SK-N-SH (cell line): Measurements from ENCODE around the gene CCN6. TPM values are rescaled to one million over a fixed set of nuclear protein-coding genes. Genes with fewer than 3 reads are reported as not detected.

Source experiments
- CTCF ChIA-PET: fragments of 300-600, 350-600 bp; formaldehyde crosslinking; extraction: SDS; loops from one replicate; lab custom pipeline; 2021; lab: Yijun Ruan, JAX
- POLR2A ChIA-PET: fragments of 350-600 bp; sonication (Branson Sonifier 250); formaldehyde crosslinking; extraction: SDS; loops from one replicate; lab custom pipeline; 2020; ENCODE audit warnings: antibody characterized with exemption, inconsistent platforms; lab: Yijun Ruan, JAX
- DNase-seq: peaks from one replicate; pipeline ENCODE4 v3.0.0; 2012
- H2AFZ ChIP-seq: fragments of 200-600 bp; sonication (generic); 2 replicates; pipeline ENCODE4 v1.8.1; 2016; ENCODE audit warnings: antibody characterized with exemption, mild to moderate bottlenecking, low read depth
- H3F3A ChIP-seq: fragments of 200-600 bp; sonication (generic); replicated peaks from 2 replicates; pipeline ENCODE3; 2016; ENCODE audit warnings: antibody characterized with exemption, mild to moderate bottlenecking; ENCODE audit not compliant: insufficient read depth
- H3K27ac ChIP-seq, 2 experiments: fragments of 200-500 bp in 1 of 2; fragments of 200-600 bp in 1 of 2; sonication (Bioruptor generic) in 1 of 2; sonication (generic), shearing (Covaris generic) in 1 of 2; 2 replicates each; pipeline versions ENCODE4 v1.5.1 to v1.6.1; 2014 to 2016; ENCODE audit warnings: low read depth in 2 of 2, inconsistent platforms in 1 of 2, low read length in 1 of 2, mild to moderate bottlenecking in 1 of 2, mixed read lengths in 1 of 2
- H3K27me3 ChIP-seq: fragments of 200-600 bp; sonication (generic), shearing (Covaris generic); 2 replicates; pipeline ENCODE4 v1.6.1; 2016; ENCODE audit warnings: mixed run types; ENCODE audit not compliant: insufficient read depth
- H3K36me3 ChIP-seq, 2 experiments: fragments of 200-500 bp in 1 of 2; fragments of 200-600 bp in 1 of 2; sonication (Bioruptor generic) in 1 of 2; sonication (generic) in 1 of 2; replicated peaks in 1 of 2; 2 replicates each; pipeline versions ENCODE3 to v1.5.1; 2014 to 2016; ENCODE audit warnings: low read length in 1 of 2, mild to moderate bottlenecking in 1 of 2; ENCODE audit not compliant: insufficient read depth in 2 of 2, control insufficient read depth in 1 of 2
- H3K4me1 ChIP-seq, 2 experiments: fragments of 200-500 bp in 1 of 2; fragments of 200-600 bp in 1 of 2; sonication (Bioruptor generic) in 1 of 2; sonication (generic), shearing (Covaris generic) in 1 of 2; 2 replicates each; pipeline versions ENCODE4 v1.5.1 to v1.6.1; 2014 to 2016; ENCODE audit warnings: low read depth in 1 of 2, low read length in 1 of 2, mixed run types in 1 of 2; ENCODE audit not compliant: insufficient read depth in 2 of 2, control insufficient read depth in 1 of 2
- H3K4me2 ChIP-seq: fragments of 200-600 bp; sonication (generic), shearing (Covaris generic); 2 replicates; pipeline ENCODE4 v1.6.1; 2017; ENCODE audit warnings: mixed run types
- H3K4me3 ChIP-seq, 2 experiments: fragments of 200-500 bp in 1 of 2; fragments of 200-600 bp in 1 of 2; sonication (Bioruptor generic) in 1 of 2; sonication (generic), shearing (Covaris generic) in 1 of 2; 2 replicates each; pipeline versions ENCODE4 v1.5.1 to v1.8.1; 2014 to 2016; ENCODE audit warnings: low read depth in 2 of 2, inconsistent platforms in 1 of 2, low read length in 1 of 2, mild to moderate bottlenecking in 1 of 2, mixed read lengths in 1 of 2, moderate library complexity in 1 of 2
- H3K79me2 ChIP-seq: fragments of 200-600 bp; sonication (generic); 2 replicates; pipeline ENCODE4 v1.8.1; 2017; ENCODE audit warnings: mild to moderate bottlenecking; ENCODE audit not compliant: insufficient read depth
- H3K9ac ChIP-seq: fragments of 200-600 bp; sonication (generic); 2 replicates; pipeline ENCODE4 v1.6.1; 2017; ENCODE audit warnings: mixed run types
- H3K9me2 ChIP-seq: fragments of 200-600 bp; sonication (generic); 2 replicates; pipeline ENCODE4 v1.6.1; 2017; ENCODE audit warnings: mixed run types
- H3K9me3 ChIP-seq: fragments of 200-600 bp; sonication (generic); 2 replicates; pipeline ENCODE4 v1.6.1; 2017; ENCODE audit warnings: mixed run types, mild to moderate bottlenecking, moderate library complexity
- H4K20me1 ChIP-seq: fragments of 200-600 bp; sonication (generic); 2 replicates; pipeline ENCODE4 v1.6.1; 2017; ENCODE audit warnings: mild to moderate bottlenecking, mixed run types; ENCODE audit not compliant: insufficient read depth
- ELF1 ChIP-seq: IDR thresholded peaks from 2 replicates; pipeline ENCODE4 v1.4.0; 2012
- EP300 ChIP-seq, 2 experiments: IDR thresholded peaks; 2 replicates each; pipeline versions ENCODE4 v1.4.0 to v1.6.1; 2012; ENCODE audit warnings: borderline replicate concordance in 1 of 2, low read depth in 1 of 2, low read length in 1 of 2
- EZH2phosphoT487 ChIP-seq: fragments of 200-600 bp; sonication (generic); IDR thresholded peaks from 2 replicates; pipeline ENCODE4 v1.6.1; 2017; ENCODE audit warnings: low read depth, mixed run types, mild to moderate bottlenecking, antibody characterized with exemption, moderate library complexity, borderline replicate concordance
- FOXJ3 ChIP-seq: sonication (generic); formaldehyde crosslinking; IDR thresholded peaks from 2 replicates; pipeline ENCODE4 v1.5.1; 2020; ENCODE audit warnings: mild to moderate bottlenecking, missing genetic modification reagents
- FOXM1 ChIP-seq: IDR thresholded peaks from 2 replicates; pipeline ENCODE4 v1.4.0; 2012; ENCODE audit warnings: low read depth, mild to moderate bottlenecking
- GATA2 ChIP-seq: sonication (generic); formaldehyde crosslinking; IDR thresholded peaks from 2 replicates; pipeline ENCODE4 v1.5.0; 2020; ENCODE audit warnings: mild to moderate bottlenecking, missing genetic modification reagents
- MXI1 ChIP-seq: IDR thresholded peaks from 2 replicates; pipeline ENCODE4 v1.6.1; 2012; ENCODE audit warnings: mild to moderate bottlenecking, low read depth, low read length, improper control_type of control experiment
- NFIC ChIP-seq: IDR thresholded peaks from 2 replicates; pipeline ENCODE4 v1.4.0; 2012; ENCODE audit warnings: borderline replicate concordance
- NRF1 ChIP-seq: IDR thresholded peaks from 2 replicates; pipeline ENCODE4 v1.6.1; 2012; ENCODE audit warnings: low read depth, mild to moderate bottlenecking, low read length
- RAD21 ChIP-seq: IDR thresholded peaks from 2 replicates; pipeline ENCODE4 v1.6.1; 2012; ENCODE audit warnings: mild to moderate bottlenecking, low read length
- RFX5 ChIP-seq: IDR thresholded peaks from 2 replicates; pipeline ENCODE4 v1.6.1; 2012; ENCODE audit warnings: mild to moderate bottlenecking, improper control_type of control experiment, low read length
- SIN3A ChIP-seq: IDR thresholded peaks from 2 replicates; pipeline ENCODE4 v1.6.1; 2012; ENCODE audit warnings: low read depth, mild to moderate bottlenecking, low read length, moderate library complexity, borderline replicate concordance
- SMC3 ChIP-seq: IDR thresholded peaks from 2 replicates; pipeline ENCODE4 v1.6.1; 2012; ENCODE audit warnings: low read depth, low read length, improper control_type of control experiment
- TAF1 ChIP-seq: IDR thresholded peaks from 2 replicates; pipeline ENCODE4 v1.6.1; 2012; ENCODE audit warnings: low read depth, mild to moderate bottlenecking, low read length, moderate library complexity, borderline replicate concordance
- TEAD4 ChIP-seq: IDR thresholded peaks from 2 replicates; pipeline ENCODE4 v1.4.0; 2012; ENCODE audit warnings: mild to moderate bottlenecking, borderline replicate concordance; ENCODE audit not compliant: insufficient read depth
- YY1 ChIP-seq: IDR thresholded peaks from 2 replicates; pipeline ENCODE4 v1.4.0; 2012; ENCODE audit warnings: low read depth, mild to moderate bottlenecking
- whole genome bisulfite sequencing: methylation state at CpG from one replicate; pipeline ENCODE4 v1.1.6; 2017; ENCODE audit warnings: low lambda C conversion rate; 5-methylcytosine and 5-hydroxymethylcytosine counted together
- polyA plus RNA-seq, 3 experiments: library from polyadenylated mRNA; depleted of rRNA; stranded (reverse); fragments of >200 nt; gene quantifications; 2 replicates each; pipeline ENCODE4 v1.2.3, GENCODE V29; 2012
- TF ChIP-seq, protein P1 (sequence below): IDR thresholded peaks from 2 replicates; pipeline ENCODE4 v1.4.0; 2012; ENCODE audit warnings: low read depth
- TF ChIP-seq, protein P2 (sequence below): IDR thresholded peaks from 2 replicates; pipeline ENCODE4 v1.4.0; 2012; ENCODE audit warnings: low read depth, borderline replicate concordance

CCN6 gene
- polyA plus RNA-seq, 1 of the 3 experiments (the other 2 are of a cell fraction): not detected

DNA sequence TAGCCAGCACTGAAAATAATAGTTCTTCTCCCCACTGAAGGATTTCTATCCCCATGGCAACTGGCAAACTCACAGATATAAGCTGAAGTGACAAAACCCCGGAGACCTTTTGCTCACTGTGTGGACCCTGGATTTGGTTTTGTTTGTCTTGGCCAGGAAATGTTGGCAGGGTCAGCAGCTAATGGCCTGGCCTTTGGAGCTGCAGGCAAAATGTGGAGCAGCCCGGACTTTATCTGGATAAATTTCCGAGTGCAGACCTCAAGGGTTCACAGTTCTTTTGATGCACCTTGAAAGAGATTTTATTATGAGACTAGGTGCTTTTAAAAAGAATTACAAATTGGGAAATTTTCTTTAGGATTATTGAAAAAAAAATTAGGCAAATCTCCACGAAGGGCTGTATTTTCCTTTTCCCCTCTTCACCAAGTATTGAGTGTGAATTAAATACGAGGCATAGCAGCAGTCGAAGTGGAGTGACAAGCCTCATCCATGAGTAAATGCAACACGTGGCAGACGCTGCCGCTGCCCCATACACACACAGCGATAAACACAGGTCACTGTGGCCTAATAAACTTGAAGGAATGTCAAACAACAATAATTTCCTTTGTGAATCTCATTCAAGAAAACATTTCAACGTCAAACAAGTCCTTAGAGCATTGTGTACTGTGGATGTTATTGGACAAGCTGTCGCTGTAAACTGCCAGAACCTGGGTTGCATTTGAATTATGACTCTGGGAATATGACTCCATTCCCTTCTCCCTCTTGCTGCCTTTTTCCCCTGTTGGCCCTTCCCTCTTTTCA is 35.1 kb upstream of the CCN6 start:
- DNase-seq: peak; percentile 61
- CTCF ChIA-PET: interaction anchor here (0.8 to 3.2 kb wide), 7 partner anchors 10 to 760 kb away, joined by 3 to 20 read pairs (median 6); a partner anchor contains a TSS
- Histone ChIP-seq H3K9me3 (no peaks in the 10 kb centered on the region), H3K79me2 (no peaks in the 10 kb centered on the region), H3K36me3 (no peaks in the 10 kb centered on the region), H3K4me2 (no peak overlapping the region), H3K4me3 (no peak overlapping the region), H3K27me3 (no peaks in the 10 kb centered on the region), H4K20me1 (no peaks in the 10 kb centered on the region), H3K9ac (no peak overlapping the region), H3K4me1 (peaks cover 0 to 26% of the 10 kb centered on the region in 2 experiments; a peak in 2 of 4 replicates), H3K9me2 (no peaks in the 10 kb centered on the region), H3F3A (peaks cover 5% of the 10 kb centered on the region), H2AFZ (peak overlapping the region; percentile 25; the same call in 1 of the 2 replicates), H3K27ac (peak overlapping the region in 1 of 2 experiments; percentile 14; a peak in 1 of 4 replicates)
- TF ChIP-seq NFIC (peak; percentile 36; the same call in 1 of the 2 replicates), EP300 (IDR thresholded peaks at IDR 0.05; ENCODE audit: borderline replicate concordance in 1 of 2, low read depth in 1 of 2, low read length in 1 of 2) (peak in 1 of 2 experiments; percentile 20; a peak in 1 of 4 replicates), NRF1 (no peak)
- POLR2A ChIA-PET: no interaction called here
- 46% methylated on average over 12 of the region's 12 CpGs for WGBS

DNA sequence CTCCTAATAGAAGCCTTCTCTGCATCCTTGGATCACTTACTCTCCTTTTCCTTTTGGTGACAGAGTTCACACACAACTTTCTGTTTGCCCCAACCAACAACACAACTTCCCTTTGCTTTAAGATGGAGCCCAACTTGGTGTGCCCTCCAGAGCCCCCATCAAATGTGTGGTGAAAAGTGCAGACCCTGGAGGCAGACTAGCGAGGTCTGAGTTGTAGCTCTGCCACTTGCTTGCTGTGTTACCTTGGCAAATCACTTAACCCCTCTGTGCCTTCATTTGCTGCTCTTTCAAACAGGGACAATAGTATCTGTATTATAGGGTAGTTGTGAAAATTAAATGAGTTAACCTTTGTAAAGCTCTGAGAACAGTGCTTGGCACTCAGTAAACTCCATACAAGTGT is 34.3 kb upstream of the CCN6 start:
- Histone ChIP-seq H3K27me3 (no peaks in the 10 kb centered on the region), H3K9me3 (no peaks in the 10 kb centered on the region), H3K9me2 (no peaks in the 10 kb centered on the region), H2AFZ (peak overlapping the region; percentile 25; the same call in 1 of the 2 replicates), H4K20me1 (no peaks in the 10 kb centered on the region), H3K27ac (no peak overlapping the region), H3K9ac (no peak overlapping the region), H3K79me2 (no peaks in the 10 kb centered on the region), H3K4me2 (no peak overlapping the region), H3K4me3 (no peak overlapping the region), H3F3A (no peaks in the 10 kb centered on the region), H3K36me3 (no peaks in the 10 kb centered on the region), H3K4me1 (peaks cover 0 to 22% of the 10 kb centered on the region in 2 experiments; a peak in 2 of 4 replicates)
- DNase-seq: no peak
- 81% methylated on average over 1 of the region's 1 CpG for WGBS
- TF ChIP-seq MXI1 (no peak), GATA2 (CRISPR knock-in tag) (no peak), FOXJ3 (CRISPR knock-in tag) (no peak), NRF1 (no peak)
- POLR2A ChIA-PET: no interaction called here
- CTCF ChIA-PET: interaction anchor here (0.7 to 1.9 kb wide), 7 partner anchors 9 to 309 kb away, joined by 3 to 8 read pairs (median 4); no protein-coding TSS in a partner anchor

DNA sequence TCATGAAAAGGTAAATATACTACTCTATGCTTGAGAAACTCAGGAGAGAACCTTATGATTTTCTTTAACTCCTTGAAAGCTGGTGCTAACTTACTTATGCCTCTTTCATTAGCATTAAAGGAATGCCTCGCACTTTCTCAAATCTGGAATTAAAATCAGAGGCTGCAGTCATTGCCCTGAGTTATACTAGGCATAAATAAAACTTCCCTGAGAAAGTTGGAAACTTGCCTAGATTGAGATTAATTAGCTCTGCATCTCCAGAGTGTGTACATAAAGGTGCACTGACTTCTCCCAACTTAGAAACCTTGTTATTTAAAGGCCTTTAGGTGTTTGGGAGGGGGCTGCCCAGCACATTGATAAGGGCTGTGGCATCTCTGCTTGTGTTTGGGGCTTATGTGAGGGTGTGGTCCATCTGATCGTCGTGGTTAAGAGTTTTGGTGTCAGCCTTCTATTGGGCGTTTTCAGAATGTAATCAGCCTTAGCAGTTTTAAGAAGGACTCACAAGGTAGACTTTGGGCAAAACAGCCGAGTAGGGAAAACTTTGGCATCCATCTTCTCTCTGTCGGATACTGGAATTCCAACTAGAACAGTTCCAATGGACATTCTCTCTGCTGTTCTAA is 32.1 kb upstream of the CCN6 start:
- Histone ChIP-seq H3K4me3 (no peak overlapping the region), H3K36me3 (no peaks in the 10 kb centered on the region), H3F3A (no peaks in the 10 kb centered on the region), H4K20me1 (no peaks in the 10 kb centered on the region), H2AFZ (no peak overlapping the region), H3K27me3 (no peaks in the 10 kb centered on the region), H3K9me3 (no peaks in the 10 kb centered on the region), H3K27ac (no peak overlapping the region), H3K9me2 (no peaks in the 10 kb centered on the region), H3K4me2 (no peak overlapping the region), H3K9ac (no peak overlapping the region), H3K79me2 (no peaks in the 10 kb centered on the region), H3K4me1 (peaks cover 0 to 17% of the 10 kb centered on the region in 2 experiments; a peak in 2 of 4 replicates)
- WGBS: 94% methylated on average over 5 of the region's 6 CpGs
- no peak for DNase-seq
- TF ChIP-seq FOXM1: no peak
- TF ChIP-seq RAD21: no peak
- TF ChIP-seq TEAD4: no peak
- TF ChIP-seq EZH2phosphoT487: no peak
- TF ChIP-seq, protein P1, sequence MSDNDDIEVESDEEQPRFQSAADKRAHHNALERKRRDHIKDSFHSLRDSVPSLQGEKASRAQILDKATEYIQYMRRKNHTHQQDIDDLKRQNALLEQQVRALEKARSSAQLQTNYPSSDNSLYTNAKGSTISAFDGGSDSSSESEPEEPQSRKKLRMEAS: no peak
- no peak for TF ChIP-seq SMC3
- no peak for TF ChIP-seq RFX5
- no peak for TF ChIP-seq TAF1
- TF ChIP-seq NFIC: no peak
- no peak for TF ChIP-seq YY1
- TF ChIP-seq, protein P2, sequence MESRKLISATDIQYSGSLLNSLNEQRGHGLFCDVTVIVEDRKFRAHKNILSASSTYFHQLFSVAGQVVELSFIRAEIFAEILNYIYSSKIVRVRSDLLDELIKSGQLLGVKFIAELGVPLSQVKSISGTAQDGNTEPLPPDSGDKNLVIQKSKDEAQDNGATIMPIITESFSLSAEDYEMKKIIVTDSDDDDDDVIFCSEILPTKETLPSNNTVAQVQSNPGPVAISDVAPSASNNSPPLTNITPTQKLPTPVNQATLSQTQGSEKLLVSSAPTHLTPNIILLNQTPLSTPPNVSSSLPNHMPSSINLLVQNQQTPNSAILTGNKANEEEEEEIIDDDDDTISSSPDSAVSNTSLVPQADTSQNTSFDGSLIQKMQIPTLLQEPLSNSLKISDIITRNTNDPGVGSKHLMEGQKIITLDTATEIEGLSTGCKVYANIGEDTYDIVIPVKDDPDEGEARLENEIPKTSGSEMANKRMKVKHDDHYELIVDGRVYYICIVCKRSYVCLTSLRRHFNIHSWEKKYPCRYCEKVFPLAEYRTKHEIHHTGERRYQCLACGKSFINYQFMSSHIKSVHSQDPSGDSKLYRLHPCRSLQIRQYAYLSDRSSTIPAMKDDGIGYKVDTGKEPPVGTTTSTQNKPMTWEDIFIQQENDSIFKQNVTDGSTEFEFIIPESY: no peak
- no peak for TF ChIP-seq ELF1
- TF ChIP-seq SIN3A: no peak
- CTCF ChIA-PET: interaction anchor here (0.6 kb wide), 1 partner anchor 22 kb away, joined by 4 read pairs; no protein-coding TSS in a partner anchor
- POLR2A ChIA-PET: no interaction called here
